HG03103 (cell line): Measurements from ENCODE around the gene NAA10.

Source experiments
- ATAC-seq: cut with Tn5 transposase; IDR thresholded peaks from one replicate; pipeline ENCODE4 v1.9.1; 2021; ENCODE audit warnings: low read depth; ENCODE audit not compliant: unreplicated experiment

Gene NAA10

GRCh38 chrX:153885968-153886903, 48.6 kb downstream of the NAA10 start, which contains the start of gene L1CAM:
L1CAM (minus strand) TSS chrX:153886173; CDS start chrX:153875836, 10,337 bp downstream.
- ATAC-seq = no peak

DNA sequence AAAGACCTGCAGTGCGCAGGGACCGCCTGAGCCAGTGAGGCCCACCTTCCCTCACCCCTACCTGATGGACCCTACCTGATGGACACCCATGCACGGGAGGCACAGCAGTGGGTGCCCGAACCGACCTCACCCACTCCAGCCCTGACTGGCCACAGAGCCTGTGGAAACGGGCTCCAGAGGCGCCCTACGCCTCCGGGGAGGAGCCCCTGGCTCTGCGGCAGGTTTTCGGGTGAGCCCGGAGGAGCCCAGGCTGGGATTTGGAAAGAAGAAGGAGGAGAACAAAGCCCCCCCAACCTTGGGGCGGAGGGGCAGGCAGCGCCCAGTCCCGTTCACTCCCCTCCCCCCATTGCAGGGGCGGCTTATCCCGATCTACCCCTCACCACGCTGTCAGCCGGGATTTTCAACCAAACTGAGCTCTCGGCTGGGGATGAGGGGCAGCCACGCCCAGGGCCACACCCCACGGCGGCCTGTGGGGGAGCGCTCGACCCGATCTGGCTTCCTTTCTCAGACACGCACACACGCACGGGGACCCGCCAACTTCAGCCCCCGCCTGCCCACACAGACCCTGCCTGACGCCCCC, 49.5 kb downstream of the NAA10 start:
- ATAC-seq = no peak

DNA sequence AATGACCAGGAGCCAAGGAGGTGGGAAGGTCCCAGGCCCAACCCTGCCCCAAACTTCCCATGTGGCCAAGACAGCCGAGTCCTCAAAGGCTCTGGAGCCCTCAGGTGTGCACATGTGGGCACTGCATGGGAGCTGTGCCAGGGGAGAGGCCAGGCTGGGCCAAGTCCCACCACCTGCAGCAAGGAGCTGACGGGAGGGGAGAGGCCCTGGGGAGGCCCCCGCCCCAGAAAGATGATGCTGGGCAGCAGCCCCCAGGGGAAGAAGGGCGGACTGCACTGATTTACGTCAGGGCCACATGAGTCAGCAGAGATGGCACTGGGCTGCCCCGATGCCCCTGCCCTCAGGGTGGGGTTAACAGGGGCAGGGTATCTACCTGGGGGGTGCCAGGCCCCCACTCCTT, 50.2 kb downstream of the NAA10 start:
- no peak for ATAC-seq

DNA sequence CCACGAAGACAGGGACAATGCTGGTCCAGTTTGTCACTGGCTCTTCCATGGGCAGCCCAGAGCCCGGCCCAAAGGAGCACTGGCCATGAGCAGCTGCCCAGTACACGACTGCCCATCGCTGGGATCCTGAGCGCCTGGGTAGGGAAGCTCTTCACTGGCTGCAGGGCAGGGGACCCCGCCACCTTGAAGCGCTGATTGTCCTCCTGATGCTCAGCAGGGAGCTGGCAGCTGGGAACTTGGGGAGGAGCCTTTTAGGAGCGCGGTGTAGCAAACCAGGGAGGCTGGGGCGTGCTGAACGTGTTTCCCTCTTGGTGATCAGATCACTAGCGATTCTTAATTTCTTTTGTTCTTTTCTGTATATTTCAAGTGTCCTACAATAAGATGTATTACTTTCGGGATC, 50.7 kb downstream of the NAA10 start:
- ATAC-seq = no peak

- ATAC-seq = no peak
Observed at GRCh38 chrX:153883163-153883843, 51.5 kb downstream of the NAA10 start.

GRCh38 chrX:153882557-153882956, 52.3 kb downstream of the NAA10 start:
- no peak for ATAC-seq

- ATAC-seq = no peak
Observed at GRCh38 chrX:153882086-153882498, 52.7 kb downstream of the NAA10 start.

DNA sequence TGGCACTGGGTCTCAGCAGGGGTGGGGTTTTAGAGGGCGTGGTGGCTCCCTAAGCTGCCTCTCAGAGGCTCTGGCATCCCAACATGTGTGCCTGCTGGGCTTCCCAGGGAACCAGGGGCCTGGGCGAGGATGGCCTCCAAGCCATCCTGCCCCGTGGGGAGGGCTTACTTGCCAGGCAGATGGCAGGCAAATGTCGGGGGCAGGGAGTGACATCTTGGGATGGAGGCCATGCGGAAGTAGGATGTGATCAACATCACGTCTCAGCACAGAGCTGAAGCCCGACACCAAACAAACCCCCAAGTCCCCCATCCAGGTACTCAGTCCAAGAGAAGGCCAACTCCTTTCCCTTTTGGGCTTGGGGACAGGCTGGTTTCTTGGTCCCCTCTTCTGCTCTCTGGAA, 53.6 kb downstream of the NAA10 start:
- no peak for ATAC-seq

GRCh38 chrX:153880440-153880815, 54.4 kb downstream of the NAA10 start:
- no peak for ATAC-seq

DNA sequence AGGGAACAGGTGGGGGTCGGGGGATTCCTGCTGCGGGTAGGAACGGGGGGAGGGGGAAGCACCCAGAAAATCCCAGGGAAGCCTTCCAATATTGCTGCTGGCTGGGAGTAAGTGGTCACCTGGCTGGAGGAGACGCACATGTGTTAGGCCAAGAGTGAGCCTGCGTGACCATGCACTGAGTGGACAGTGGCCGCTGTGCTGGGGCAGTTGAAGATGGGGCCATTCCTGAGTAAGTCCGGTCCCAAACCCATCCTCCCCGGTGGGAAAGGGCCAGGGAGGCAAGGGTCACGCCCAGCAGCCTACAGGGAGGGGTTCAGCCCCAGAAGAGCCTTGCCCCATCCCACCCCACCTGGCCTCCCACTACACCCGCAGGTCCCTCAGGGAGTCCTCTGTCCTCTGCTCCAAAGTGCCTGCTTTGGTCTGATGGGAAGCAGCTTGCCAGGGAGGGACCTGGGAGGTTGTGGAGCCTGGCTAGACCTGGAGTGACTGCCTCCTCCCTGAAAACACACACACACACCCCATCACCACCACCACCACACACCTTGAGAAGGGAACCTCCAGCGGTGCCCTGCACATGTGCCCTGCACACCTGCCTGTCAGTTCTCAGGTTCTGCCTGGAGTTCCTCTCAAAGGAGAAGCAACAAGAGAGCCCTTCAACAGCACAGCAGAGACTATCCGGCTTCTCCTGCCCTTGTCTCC, 54.9 kb downstream of the NAA10 start:
- ATAC-seq = no peak
